HG02763 (cell line): ENCODE results near the gene MAD1L1.
A peak's percentile ranks its signal among the peaks of the same experiment; 100 is the strongest.

Source experiments
- ATAC-seq: cut with Tn5 transposase; IDR thresholded peaks from one replicate; pipeline ENCODE4 v1.9.1; 2021; ENCODE audit warnings: mild to moderate bottlenecking, moderate library complexity; ENCODE audit not compliant: unreplicated experiment

The MAD1L1 gene

GRCh38 chr7:2242541-2243429 is 10.0 kb upstream of the MAD1L1 start:
- no peak for ATAC-seq

GRCh38 chr7:2241580-2242540 is 9.1 kb upstream of the MAD1L1 start, which contains the start of the genes MRM2 and NUDT1:
Gene MRM2 (minus strand): TSS chr7:2242205. CDS start chr7:2242169, 36 bp downstream.
Gene NUDT1 (plus strand): TSS chr7:2242226. CDS start chr7:2244575, 2,349 bp downstream.
- ATAC-seq = peak; percentile 82

- ATAC-seq = no peak
These were observed 6.5 kb upstream of the MAD1L1 start for GRCh38 chr7:2239242-2239641.

DNA sequence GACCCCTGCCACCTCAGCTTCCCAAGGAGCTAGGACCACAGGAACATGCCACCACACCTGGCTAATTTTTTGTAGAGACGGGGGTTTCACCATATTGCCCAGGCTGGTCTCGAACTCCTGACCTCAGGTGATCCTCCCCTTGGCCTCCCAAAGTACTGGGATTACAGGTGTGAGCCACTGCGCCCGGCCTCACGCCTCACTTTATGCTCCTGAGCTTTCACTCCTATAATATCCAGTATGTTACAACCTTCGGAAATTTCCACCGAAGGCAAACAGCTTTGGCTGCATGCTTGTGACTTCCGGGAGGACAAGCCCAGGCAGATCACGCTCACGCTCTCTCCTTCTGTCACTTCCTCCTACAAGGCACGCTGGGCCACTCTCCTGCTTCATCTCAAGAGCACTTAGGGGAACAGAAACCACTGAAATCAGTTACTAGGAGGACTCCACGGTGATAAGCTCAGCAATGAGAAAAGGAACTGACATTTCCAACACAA is 4.4 kb upstream of the MAD1L1 start:
- ATAC-seq = no peak

GRCh38 chr7:2233926-2234325 is 1.2 kb upstream of the MAD1L1 start:
- ATAC-seq = no peak

DNA sequence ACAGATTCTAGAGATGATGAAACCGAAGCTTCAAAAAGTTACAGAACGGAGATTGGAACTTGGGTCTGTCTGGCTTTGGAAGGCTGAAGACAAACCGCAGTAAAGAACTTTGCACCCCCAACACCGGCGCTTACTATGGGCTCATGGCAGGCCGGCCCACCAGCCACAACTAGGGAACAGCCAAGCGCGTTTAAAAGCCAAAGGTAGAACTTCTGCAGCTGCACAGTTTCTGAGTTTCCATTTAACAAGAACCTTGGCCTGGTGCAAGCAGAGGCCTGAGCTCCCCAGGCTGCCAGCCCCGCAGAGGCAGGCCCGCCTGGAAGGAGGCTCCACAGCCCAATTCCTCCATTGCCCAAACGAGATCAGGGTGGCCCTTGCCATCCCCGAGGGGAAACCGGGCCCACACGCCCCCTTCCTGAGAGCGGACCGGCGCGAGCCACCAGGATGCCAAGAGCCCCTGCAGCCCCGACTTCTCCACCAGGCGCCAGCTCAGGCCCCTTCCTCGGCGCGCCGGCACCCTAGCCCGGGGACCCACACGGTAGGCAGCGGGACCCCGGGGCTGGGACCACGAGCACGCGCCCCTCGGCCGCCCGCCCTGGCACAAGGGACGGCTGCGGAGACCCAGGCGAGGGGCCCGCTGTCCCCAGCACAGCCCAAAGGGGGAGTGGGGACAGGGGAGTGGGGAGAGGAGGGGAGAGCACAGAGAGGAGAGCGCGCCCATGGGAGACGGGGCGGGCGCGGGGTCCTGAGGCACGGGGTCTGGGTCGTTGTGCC is 566 bp downstream of the MAD1L1 start:
- peak; percentile 35 for ATAC-seq

DNA sequence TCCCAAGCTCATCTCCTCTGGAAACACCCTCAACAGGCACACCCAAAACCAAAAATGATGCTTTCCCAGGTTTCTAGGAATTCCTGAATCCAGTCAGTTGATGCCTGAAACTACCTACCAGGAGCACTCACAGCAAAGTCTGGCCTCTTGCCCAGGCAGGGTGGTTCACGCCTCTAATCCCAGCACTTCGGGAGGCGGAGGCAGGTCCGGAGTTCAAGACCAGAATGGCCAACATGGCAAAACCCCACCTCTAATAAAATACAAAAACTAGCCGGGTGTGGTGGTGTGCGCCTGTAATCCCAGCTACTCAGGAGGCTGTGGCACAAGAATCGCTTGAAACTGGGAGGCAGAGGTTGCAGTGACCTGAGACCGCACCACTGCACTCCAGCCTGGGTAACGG is 1.9 kb downstream of the MAD1L1 start:
- no peak for ATAC-seq

DNA sequence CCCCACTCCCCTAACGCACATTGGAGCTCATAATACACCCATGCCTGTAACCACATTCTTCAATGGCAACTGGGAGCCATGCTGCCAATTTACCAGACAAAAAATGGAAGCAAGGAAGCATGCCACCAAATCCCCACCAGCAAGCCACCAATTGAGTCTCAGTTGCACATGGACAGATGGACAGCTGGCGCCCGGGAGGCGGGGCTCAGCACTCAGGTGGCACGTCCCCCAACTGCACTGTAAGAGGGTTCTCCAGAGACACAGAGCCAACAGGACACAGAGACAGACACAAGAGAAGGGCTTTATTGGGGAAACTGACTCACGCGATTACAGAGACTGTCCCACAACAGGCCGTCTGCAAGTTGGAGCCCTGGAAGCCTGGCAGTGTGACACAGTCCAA is 2.5 kb downstream of the MAD1L1 start:
- no peak for ATAC-seq

GRCh38 chr7:2229467-2229866 is 3.3 kb downstream of the MAD1L1 start:
- no peak for ATAC-seq

DNA sequence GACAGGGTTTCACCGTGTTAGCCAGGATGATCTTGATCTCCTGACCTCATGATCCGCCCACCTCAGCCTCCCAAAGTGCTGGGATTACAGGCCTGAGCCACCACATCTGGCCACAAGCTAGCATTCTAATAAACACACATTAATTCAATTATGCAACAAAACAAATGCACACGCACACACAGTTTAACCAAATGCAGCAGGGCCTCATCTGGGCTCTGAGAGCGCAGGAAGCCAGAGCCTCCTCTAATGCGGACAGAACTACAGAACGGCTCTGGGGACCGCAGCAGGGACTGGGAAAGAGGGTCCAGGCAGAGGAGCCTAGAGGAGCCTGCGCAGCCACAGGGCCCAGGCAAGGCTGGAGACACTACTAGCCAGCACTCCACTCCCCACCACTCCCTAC is 3.8 kb downstream of the MAD1L1 start:
- ATAC-seq = no peak

- ATAC-seq = no peak
These were observed 5.0 kb downstream of the MAD1L1 start for GRCh38 chr7:2227699-2228098.

DNA sequence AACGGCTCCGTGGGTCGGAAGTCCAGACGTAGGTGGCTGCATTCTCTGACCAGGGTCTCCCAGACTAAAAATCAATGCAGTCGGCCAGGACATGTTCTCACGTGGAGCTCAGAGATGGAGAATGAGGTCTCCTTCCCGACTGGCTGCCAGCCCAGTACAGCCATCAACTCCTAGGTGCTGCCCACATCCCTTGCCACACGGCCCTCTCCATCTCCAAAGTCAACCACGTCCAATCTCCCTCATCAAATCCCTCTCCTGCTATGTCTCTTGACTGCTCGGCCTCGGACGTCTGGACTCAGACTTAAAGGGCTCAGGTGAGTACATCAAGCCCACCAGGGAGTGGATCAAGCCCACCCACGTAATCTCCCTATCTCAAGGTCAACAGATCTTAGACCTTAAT is 6.9 kb downstream of the MAD1L1 start:
- ATAC-seq = no peak

- ATAC-seq = no peak
These were observed 7.4 kb downstream of the MAD1L1 start for GRCh38 chr7:2225336-2225735.

GRCh38 chr7:2224934-2225333 is 7.8 kb downstream of the MAD1L1 start:
- ATAC-seq = no peak

GRCh38 chr7:2224491-2224928 is 8.2 kb downstream of the MAD1L1 start:
- ATAC-seq = no peak

DNA sequence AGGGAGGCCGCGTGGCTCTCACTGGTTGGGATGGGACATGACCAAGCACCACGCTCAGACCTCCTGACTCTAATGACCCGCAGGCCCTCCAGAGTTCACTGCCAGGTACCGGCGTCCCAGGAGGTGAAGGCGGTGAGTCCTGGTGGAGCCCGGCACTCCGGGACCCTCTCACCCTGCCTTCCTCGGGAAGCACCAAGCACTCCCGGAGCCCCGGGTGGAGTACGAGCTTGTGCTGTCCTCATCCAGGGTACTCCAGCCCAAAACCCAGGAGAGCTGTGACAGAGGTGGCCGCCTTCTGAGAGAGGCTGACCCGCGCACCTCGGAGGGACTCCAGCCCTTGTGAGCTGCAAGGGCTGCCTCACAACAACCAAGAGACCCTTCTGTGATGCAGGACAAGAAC is 9.4 kb downstream of the MAD1L1 start:
- ATAC-seq = no peak

DNA sequence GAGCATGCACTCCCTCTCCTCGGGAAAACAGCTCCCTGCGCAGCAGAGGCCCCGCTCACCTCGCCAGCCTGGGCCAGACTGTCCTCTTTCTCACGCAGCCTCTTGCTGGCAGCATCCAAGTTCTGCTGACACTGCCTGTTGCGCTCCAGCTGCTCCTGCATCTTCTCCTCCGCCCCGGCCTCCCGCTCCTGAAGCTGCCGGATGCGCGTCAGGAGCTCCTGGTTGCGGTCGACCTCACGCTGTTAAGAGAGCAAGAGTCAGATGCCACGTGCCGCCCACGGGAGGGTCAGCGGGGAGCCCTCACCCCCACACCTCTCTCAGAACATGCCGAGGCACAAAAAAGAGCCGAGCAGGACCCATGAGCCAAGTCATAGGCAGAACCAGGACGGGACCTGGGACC is 10.2 kb downstream of the MAD1L1 start:
- no peak for ATAC-seq

GRCh38 chr7:2220954-2221353 is 11.8 kb downstream of the MAD1L1 start:
- ATAC-seq = no peak

- ATAC-seq = no peak
These were observed 12.2 kb downstream of the MAD1L1 start for GRCh38 chr7:2220506-2220905.

- no peak for ATAC-seq
These were observed 12.7 kb downstream of the MAD1L1 start for GRCh38 chr7:2220030-2220429.

- ATAC-seq = no peak
These were observed 13.1 kb downstream of the MAD1L1 start for GRCh38 chr7:2219606-2220005.
